Activated T-helper 1 cell treated with anti-CD3 and anti-CD28 coated beads, Interleukin-12 subunit alpha, Interleukin-12 subunit beta, Interleukin-2, Interleukin-4 antibody, amounts not matched to agents 30 ng/mL and 10 ng/mL and 1 ng/mL, durations not matched to agents 14 hours and 24 hours and 36 hours (primary cell): ENCODE measurements around the gene SCART1. TPM values are rescaled to one million over a fixed set of nuclear protein-coding genes. Genes with fewer than 3 reads are reported as not detected.
"Not testable (repeated sequence)": the region's sequence is repeated elsewhere in the genome, so short reads cannot be mapped to it uniquely, and the experiment has no call there.

Experiments used
- DNase-seq: peaks from one replicate; pipeline ENCODE4 v3.0.0; 2021; ENCODE audit warnings: low spot score
- H3K27ac Mint-ChIP-seq: one replicate; pipeline ENCODE4 v1.8.0; 2021; ENCODE audit warnings: mild to moderate bottlenecking, mixed read lengths
- H3K27me3 Mint-ChIP-seq: one replicate; pipeline ENCODE4 v1.8.0; 2022; ENCODE audit warnings: mild to moderate bottlenecking, moderate library complexity, mixed read lengths; ENCODE audit not compliant: insufficient read depth
- H3K36me3 Mint-ChIP-seq: one replicate; pipeline ENCODE4 v1.8.0; 2021; ENCODE audit warnings: low read depth, mixed read lengths
- H3K4me1 Mint-ChIP-seq: one replicate; pipeline ENCODE4 v1.8.0; 2021; ENCODE audit warnings: low read depth, mixed read lengths
- H3K4me3 Mint-ChIP-seq: one replicate; pipeline ENCODE4 v1.8.0; 2021; ENCODE audit warnings: mild to moderate bottlenecking, moderate library complexity, mixed read lengths
- H3K9me3 Mint-ChIP-seq: one replicate; pipeline ENCODE4 v1.8.0; 2021; ENCODE audit warnings: mixed read lengths
- intact Hi-C: fragments of 100-400 bp; cut with micrococcal nuclease; formaldehyde crosslinking; loops from one replicate; pipeline ENCODE4 v1.15.1; 2024
- total RNA-seq: library from RNA; stranded (reverse); gene quantifications from 2 replicates; pipeline ENCODE4 v1.2.3, GENCODE V29; 2022

The SCART1 gene
- total RNA-seq, 1 donor from 2014 or later: 1.5 TPM

DNA sequence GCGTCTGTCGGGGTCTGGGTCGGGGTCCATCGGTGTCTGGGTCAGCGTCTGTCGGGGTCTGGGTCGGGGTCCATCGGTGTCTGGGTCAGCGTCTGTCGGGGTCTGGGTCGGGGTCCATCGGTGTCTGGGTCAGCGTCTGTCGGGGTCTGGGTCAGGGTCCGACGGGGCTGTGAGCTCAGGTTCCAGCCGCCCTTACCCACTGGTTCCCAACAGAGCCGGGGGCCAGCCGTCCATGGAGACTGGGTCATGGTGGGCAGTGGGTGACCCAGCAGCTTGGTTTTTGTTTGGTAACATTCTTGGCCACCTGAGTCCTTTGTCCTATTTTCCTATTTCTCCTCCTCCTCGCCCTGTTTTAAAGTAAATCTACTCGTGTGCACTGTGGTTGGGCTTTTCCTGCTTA lies 12.4 kb upstream of the SCART1 start:
- H3K27me3 Mint-ChIP-seq, H3K36me3 Mint-ChIP-seq, H3K9me3 Mint-ChIP-seq, H3K4me1 Mint-ChIP-seq, intact Hi-C loops, H3K27ac Mint-ChIP-seq, DNase-seq, H3K4me3 Mint-ChIP-seq: not testable (repeated sequence)

DNA sequence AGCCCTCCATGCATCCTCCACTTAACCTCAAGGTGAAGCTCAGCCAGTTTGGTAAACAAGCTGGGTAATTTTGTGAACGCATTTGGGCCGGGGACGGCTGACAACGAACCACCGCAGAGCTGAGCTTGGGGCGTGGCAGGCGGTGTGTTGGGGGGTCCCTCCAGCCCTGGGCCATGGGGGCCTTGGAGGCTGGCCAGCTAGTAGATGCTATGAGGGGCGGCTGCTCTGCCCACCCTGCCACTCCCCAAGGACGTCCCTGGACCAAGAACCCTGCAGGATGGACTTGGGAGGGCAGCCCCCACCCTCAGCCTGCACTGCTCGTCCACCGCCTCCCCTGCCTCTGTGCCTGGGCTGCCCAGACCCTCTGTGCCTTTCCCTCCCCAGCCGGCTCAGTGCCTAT lies 12.0 kb upstream of the SCART1 start:
- H3K27ac Mint-ChIP-seq: no peak overlapping the region
- intact Hi-C loops: no loop called here
- DNase-seq: no peak
- H3K4me1 Mint-ChIP-seq: peaks cover 6% of the 10 kb centered on the region
- peaks cover 12% of the 10 kb centered on the region for H3K9me3 Mint-ChIP-seq
- peaks cover 2% of the 10 kb centered on the region for H3K27me3 Mint-ChIP-seq
- H3K36me3 Mint-ChIP-seq: no peaks in the 10 kb centered on the region
- H3K4me3 Mint-ChIP-seq: no peak overlapping the region

DNA sequence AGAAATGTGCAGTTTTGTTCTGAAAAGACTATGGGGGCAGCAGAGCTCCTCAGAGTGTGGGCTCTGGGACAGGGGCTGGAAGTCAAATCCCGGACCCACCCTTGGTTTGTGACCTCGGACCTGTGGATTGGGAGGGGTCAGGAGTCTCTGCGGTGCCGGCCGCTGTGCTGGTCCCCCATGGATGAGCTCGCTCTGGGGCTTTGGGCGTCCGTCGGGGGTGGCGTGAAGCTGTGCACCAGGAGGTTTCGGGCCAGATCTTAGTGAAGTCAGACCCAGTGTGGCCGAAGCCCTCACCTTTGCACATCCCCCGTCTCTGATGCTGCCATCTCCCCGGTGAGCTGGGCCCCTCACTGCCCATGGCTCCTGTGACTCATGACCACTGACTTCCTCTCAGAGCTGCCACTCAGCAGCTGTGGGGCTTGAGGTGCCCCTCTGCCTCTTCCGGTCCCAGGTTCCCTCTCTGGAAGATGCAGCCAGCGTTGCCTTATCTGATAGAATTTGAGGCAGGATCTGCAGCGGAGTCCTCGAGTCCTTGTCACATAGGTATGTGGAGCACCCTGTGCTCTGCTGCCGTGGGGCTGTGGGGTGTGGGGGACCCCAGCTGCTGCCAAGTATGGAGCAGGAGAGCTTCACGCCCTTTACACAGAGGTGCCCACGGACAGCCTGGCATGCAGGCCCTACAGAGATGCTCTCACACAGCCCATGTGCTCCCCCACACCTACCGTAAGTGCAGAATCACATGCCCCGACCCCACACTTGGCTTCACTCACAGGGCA lies 11.4 kb upstream of the SCART1 start:
- peaks cover 16% of the 10 kb centered on the region for H3K9me3 Mint-ChIP-seq
- DNase-seq: no peak
- no peak overlapping the region for H3K4me3 Mint-ChIP-seq
- H3K36me3 Mint-ChIP-seq: peaks cover under 1% of the 10 kb centered on the region
- intact Hi-C loops: no loop called here
- peaks cover 6% of the 10 kb centered on the region for H3K4me1 Mint-ChIP-seq
- H3K27me3 Mint-ChIP-seq: peaks cover under 1% of the 10 kb centered on the region
- no peak overlapping the region for H3K27ac Mint-ChIP-seq

DNA sequence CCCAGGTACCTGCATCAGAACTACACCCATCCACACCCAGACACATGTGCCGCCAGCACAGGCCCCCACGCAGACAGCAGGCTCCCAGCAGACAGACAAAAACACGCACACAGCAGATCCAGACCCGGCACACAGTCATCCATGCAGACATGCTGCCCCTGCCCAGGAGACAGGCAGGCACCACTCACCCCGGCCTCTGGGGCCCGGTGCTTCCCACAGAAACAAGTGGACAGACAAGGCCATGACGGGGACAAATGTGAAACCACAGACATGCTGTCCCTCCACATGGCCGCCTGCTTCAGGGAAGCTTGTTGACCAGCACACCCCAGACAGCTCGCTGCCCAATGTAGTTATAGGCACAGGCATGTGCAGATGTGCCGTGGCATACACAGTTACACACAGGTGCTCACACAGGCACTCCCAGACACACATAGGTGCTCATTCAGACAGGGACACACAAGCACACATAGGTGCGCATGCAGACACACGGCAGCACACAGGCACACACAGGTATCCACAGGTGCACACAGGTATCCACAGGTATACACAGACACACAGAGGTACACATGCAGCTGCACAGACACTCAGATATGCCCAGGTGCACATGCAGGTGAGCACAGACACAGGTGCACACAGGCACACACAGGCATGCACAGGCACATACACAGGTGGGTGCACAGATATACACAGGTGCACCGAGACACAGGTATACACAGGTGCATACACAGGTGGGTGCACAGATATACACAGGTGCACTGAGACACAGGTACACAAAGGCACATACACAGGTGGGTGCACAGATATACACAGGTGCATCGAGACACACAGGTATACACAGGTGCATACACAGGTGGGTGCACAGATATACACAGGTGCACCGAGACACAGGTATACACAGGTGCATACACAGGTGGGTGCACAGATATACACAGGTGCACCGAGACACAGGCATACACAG lies 10.5 kb upstream of the SCART1 start:
- intact Hi-C loops: no loop called here
- H3K27me3 Mint-ChIP-seq: peaks cover 3% of the 10 kb centered on the region
- peaks cover 25% of the 10 kb centered on the region for H3K9me3 Mint-ChIP-seq
- no peak for DNase-seq
- H3K36me3 Mint-ChIP-seq: peaks cover 2% of the 10 kb centered on the region
- H3K27ac Mint-ChIP-seq: no peak overlapping the region
- H3K4me3 Mint-ChIP-seq: no peak overlapping the region
- H3K4me1 Mint-ChIP-seq: peaks cover 6% of the 10 kb centered on the region

DNA sequence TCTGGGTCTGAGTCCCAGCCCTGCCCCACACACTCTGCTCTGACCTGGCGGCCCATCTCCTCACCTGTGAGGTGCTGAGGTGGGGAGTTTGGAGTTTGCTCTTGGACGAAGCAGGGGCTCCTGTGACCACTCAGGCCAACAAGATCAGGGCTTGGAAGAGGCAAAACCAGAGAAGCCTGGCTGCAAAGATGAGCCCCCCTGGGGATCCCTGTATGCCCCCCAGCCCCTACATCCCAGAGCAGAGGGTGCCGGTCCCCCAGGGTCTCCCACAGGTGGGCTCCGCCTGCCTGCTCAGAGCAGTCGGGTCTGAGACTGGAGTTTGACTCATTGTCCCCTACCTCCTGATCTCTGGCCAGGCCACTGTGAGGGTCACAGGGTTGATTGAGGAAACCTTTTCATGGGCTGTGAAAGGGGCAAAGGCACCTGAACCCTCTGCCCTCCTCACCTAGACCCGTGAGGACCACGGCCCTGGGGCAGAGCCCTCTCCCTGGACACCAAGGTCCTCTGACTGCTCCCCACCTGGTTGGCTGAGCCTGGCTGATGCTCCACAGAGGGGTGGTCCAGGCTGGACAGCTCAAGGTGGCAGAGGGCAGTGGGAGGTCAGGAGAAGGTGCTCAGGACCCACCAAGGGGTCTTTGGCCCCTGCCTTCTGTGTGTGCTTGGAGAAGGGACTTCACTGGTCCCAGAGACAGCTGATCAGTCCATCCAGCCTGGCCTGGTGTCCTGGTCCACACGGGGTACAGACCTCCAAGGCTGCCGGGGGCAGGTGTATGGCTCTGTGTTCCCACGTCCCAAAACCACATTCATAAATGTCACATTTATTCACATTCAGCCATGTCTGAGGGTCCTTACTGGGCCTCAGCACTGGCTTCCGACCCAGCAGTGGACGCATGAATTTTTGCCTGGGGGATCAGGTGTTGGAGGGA lies 9.1 kb upstream of the SCART1 start:
- Mint-ChIP-seq H3K4me3 (no peak overlapping the region), H3K27me3 (peaks cover 3% of the 10 kb centered on the region), H3K36me3 (peaks cover 2% of the 10 kb centered on the region), H3K27ac (no peak overlapping the region), H3K4me1 (peaks cover 6% of the 10 kb centered on the region), H3K9me3 (peaks cover 37% of the 10 kb centered on the region)
- DNase-seq: no peak
- intact Hi-C loops: no loop called here

DNA sequence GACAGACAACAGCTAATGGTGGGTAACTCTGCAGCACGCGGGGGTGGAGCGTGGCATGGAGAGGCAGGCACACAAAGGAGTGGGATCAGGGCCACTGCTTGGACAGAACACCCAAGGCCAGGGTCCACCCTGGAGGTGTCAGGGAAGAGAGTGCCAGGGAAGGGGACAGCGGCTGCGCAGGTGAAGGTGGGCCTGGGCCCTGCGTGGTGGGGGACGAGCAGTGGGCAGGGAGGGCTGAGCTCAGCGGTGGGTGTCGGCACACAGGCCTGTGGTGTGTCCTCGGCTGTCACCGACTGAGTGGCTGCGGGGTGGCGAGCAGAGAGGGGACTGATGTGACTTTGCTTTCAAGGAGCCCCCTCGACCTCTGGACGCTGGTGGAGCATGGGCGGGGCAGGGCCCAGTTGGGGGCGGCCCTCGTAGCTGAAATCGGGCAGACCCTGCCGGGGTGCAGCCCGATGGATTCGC lies 8.4 kb upstream of the SCART1 start:
- Mint-ChIP-seq H3K4me1 (peaks cover 6% of the 10 kb centered on the region), H3K9me3 (peaks cover 37% of the 10 kb centered on the region), H3K36me3 (peaks cover 2% of the 10 kb centered on the region), H3K27me3 (peaks cover 3% of the 10 kb centered on the region), H3K27ac (no peak overlapping the region), H3K4me3 (no peak overlapping the region)
- intact Hi-C loops: no loop called here
- no peak for DNase-seq

DNA sequence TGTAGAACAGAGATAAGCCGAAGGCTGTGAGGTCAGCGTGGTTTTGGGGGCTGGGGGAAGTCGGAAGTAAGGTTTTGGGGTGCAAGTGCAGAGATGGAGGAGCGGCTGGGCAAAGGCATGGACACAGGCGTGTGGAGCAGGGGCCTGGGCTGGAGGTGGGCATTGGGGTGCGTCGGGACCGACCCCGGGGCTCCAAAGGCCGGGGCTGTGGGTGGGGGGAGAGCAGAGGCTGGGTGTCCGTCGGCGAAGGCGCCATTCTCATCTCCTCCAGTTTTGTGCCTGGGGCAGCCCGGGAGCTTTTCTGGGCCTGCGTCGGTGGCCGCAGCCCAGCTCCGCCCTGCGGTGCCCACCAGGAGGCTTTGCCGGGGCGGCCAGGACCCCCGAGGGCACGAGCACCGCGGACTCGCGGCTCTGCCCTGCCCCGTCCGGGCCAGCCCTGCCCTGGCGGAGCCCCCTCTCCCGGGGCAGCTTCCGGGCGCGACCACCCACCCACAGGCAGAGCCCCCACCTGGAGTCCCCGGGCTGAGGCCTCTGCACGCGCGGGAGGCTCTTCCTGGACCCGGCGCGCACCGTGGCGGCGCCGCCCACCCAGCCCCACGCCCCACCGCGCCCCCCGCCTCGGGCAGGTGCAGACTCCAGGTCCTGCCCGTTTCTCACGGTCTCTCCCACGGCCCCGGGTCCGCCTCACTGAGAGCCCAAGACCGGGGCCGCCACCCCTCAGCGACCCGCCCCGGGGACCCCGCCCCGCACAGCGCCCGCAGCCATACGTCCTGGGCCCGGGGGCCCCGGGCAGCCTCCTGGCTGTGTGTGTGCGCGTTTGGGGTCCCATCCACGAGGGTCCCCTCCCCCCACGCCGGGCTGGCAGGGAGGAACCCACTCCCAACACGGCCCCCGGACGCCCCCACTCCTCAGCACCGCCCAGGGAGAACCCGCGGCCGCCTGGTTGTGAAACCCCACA lies 7.7 kb upstream of the SCART1 start:
- no peak overlapping the region for H3K27ac Mint-ChIP-seq
- H3K36me3 Mint-ChIP-seq: peaks cover 2% of the 10 kb centered on the region
- no peak for DNase-seq
- H3K27me3 Mint-ChIP-seq: peaks cover 3% of the 10 kb centered on the region
- peaks cover 6% of the 10 kb centered on the region for H3K4me1 Mint-ChIP-seq
- intact Hi-C loops: no loop called here
- peaks cover 37% of the 10 kb centered on the region for H3K9me3 Mint-ChIP-seq
- H3K4me3 Mint-ChIP-seq: no peak overlapping the region

DNA sequence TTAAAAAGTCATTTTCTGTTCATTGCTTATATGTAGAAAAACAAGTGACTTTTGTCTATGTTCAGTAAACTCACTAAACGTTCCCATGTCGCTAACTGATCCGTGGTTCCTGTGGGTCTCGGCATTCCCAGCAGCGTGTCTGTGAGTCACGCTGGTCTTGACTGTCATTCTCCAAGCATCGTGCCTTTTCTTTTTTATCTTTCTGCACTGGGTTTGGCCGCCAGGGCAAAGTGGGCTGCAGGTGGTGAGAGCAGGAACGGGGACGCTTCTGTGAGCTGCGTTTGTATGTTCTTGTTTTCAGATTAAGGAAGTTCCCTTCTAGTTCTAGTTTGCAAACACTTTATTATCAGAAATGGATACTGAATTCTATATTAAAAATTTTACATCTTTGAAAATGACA lies 6.8 kb upstream of the SCART1 start:
- peaks cover 6% of the 10 kb centered on the region for H3K4me1 Mint-ChIP-seq
- intact Hi-C loops: no loop called here
- H3K4me3 Mint-ChIP-seq: no peak overlapping the region
- no peak overlapping the region for H3K27ac Mint-ChIP-seq
- no peak for DNase-seq
- H3K36me3 Mint-ChIP-seq: peaks cover 2% of the 10 kb centered on the region
- H3K27me3 Mint-ChIP-seq: peaks cover 3% of the 10 kb centered on the region
- peaks cover 37% of the 10 kb centered on the region for H3K9me3 Mint-ChIP-seq

DNA sequence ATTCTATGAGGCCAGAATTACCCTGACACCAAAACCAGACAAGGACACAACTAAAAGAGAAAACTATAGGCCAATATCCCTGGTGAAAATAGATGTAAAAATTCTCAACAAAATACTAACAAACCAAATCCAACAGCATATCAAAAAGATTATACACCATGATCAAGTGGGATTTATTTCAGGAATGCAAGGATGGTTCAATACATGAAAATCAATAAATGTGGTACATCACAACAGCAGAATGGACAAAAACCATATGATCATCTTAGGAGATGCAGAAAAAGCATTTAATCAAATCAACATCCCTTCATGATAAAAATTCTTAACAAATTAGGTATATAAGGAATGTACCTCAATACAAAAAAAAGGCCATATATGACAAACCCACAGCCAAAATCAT lies 5.6 kb upstream of the SCART1 start:
- no peak overlapping the region for H3K4me3 Mint-ChIP-seq
- peaks cover 37% of the 10 kb centered on the region for H3K9me3 Mint-ChIP-seq
- peaks cover 3% of the 10 kb centered on the region for H3K27me3 Mint-ChIP-seq
- no peaks in the 10 kb centered on the region for H3K4me1 Mint-ChIP-seq
- peaks cover 2% of the 10 kb centered on the region for H3K36me3 Mint-ChIP-seq
- H3K27ac Mint-ChIP-seq: no peak overlapping the region
- no peak for DNase-seq
- intact Hi-C loops: no loop called here

DNA sequence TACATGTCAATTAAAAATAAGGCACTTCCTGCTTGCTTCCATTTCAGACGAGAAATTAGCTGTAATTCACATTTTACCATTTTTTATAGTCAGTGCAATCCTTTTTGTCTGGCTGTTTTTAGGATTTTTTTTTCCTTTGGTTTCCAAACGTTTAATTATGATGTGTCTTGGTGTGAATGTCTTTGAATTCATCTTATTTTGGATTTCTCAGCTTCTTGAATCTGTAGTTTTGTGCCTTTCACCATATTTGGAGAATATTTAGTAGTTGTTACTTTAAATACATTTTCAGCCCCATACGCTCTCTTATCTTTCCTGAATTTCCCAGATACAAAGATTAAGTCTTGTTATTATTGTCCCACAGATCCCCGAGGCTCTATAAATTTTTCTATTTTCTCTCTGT lies 2.4 kb upstream of the SCART1 start:
- DNase-seq: no peak
- intact Hi-C loops: no loop called here
- peaks cover 28% of the 10 kb centered on the region for H3K9me3 Mint-ChIP-seq
- no peak overlapping the region for H3K27ac Mint-ChIP-seq
- H3K4me1 Mint-ChIP-seq: no peaks in the 10 kb centered on the region
- H3K4me3 Mint-ChIP-seq: no peak overlapping the region
- H3K27me3 Mint-ChIP-seq: peaks cover 3% of the 10 kb centered on the region
- peaks cover 2% of the 10 kb centered on the region for H3K36me3 Mint-ChIP-seq

DNA sequence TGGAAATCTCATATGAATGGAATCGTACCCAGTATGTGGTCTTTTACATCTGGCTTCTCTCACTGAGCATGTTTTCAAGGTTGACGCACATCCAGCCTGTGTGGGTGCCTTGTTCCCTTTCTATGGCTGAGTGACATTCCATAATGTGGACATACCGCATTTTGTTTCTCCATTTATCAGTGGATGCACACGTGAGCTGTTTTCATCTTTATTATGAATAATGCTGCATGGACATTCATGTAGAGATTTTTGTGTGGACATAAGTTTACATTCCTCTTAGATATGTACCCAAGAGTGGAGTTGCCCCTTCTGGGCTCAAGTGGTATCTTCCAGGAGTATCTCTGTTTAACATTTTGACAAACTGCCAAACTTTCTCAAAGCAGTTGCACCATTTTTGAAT lies 1.3 kb upstream of the SCART1 start:
- H3K27me3 Mint-ChIP-seq: peaks cover 2% of the 10 kb centered on the region
- intact Hi-C loops: no loop called here

More for the DNA sequence above, 1.3 kb upstream of the SCART1 start:
- no peak for DNase-seq
- no peak overlapping the region for H3K27ac Mint-ChIP-seq
- peaks cover 1% of the 10 kb centered on the region for H3K36me3 Mint-ChIP-seq
- H3K9me3 Mint-ChIP-seq: peaks cover 20% of the 10 kb centered on the region
- H3K4me1 Mint-ChIP-seq: no peaks in the 10 kb centered on the region
- H3K4me3 Mint-ChIP-seq: no peak overlapping the region
